ENCODE results near the gene ALOX12B. TPM values are rescaled to one million over a fixed set of nuclear protein-coding genes. Genes with fewer than 3 reads are reported as not detected.
A peak's percentile ranks its signal among the peaks of the same experiment; 100 is the strongest.

Gene ALOX12B
- total and polyA plus RNA-seq, 8 donors: 0.16 to 0.31 TPM; not detected in 6

GRCh38 chr17:8038954-8039610, 48.4 kb downstream of the ALOX12B start, which contains the start of gene ALOX15B:
Gene ALOX15B, plus strand, starts transcription at chr17:8039059. Its CDS starts 97 bp downstream, at chr17:8039156.
- Histone ChIP-seq H3K27me3 (peaks cover 0 to 5% (median 0%) of the 10 kb centered on the region in 4 donors), H3K27ac (no peak within 1 kb of the TSS), H3K4me1 (no peaks in the 10 kb centered on the region), H3K4me3 (no peak within 1 kb of the TSS), H3K9me3 (no peaks in the 10 kb centered on the region), H3K36me3 (no peaks in the 10 kb centered on the region)
- intact Hi-C loops (cut with DNase I): no loop called here
- ATAC-seq (peak in 2 of 4 donors; percentile 12 to 41), DNase-seq (no peak), FAIRE-seq (no peak)
- 20 to 26% methylated on average over 36 to 37 of the region's 37 CpGs for WGBS, 2 donors
- no peak for TF ChIP-seq CTCF (IDR thresholded peaks at IDR 0.05)

DNA sequence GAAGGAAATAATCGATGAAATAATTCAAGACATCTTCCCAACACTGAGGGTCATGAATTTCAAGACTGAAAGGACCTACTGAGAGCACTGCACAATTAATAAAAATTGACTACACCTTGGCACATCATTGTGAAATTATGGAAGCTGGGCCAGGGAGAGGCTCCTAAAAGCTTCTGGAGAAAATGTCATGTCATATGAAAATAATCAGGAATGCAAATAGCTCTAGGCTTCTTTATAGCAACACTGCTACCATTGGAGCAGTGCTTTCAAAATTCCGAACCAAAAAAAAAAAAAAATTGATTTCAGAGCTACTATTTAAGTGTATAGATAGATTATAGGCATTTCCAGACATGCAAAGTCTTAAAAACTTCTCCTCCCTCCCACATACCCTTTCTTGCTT, 55.1 kb downstream of the ALOX12B start:
- 74 to 81% methylated on average over 2 of the region's 2 CpGs for WGBS, 2 donors
- no peak overlapping the region for H3K27ac ChIP-seq
- H3K27me3 ChIP-seq: no peaks in the 10 kb centered on the region

GRCh38 chr17:8031950-8032349, 55.6 kb downstream of the ALOX12B start:
- 29 to 39% methylated on average over 1 of the region's 1 CpG for WGBS, 2 donors
- Histone ChIP-seq H3K27ac (no peak overlapping the region), H3K36me3 (no peaks in the 10 kb centered on the region), H3K4me1 (peaks cover 0 to 5% (median 3%) of the 10 kb centered on the region in 3 donors), H3K9me3 (no peaks in the 10 kb centered on the region), H3K27me3 (no peaks in the 10 kb centered on the region), H3K4me3 (no peak overlapping the region)
- DNase-seq (no peak), FAIRE-seq (no peak), ATAC-seq (peak in 1 of 4 donors; percentile 47)
- intact Hi-C loops (cut with DNase I): no loop called here
- no peak for TF ChIP-seq CTCF (IDR thresholded peaks at IDR 0.05)

More for the DNA sequence above, 55.1 kb downstream of the ALOX12B start:
- ATAC-seq (no peak), FAIRE-seq (no peak), DNase-seq (no peak)
- TF ChIP-seq CTCF (IDR thresholded peaks at IDR 0.05): no peak
- Histone ChIP-seq H3K4me1 (peaks cover 0 to 5% (median 3%) of the 10 kb centered on the region in 3 donors), H3K9me3 (no peaks in the 10 kb centered on the region), H3K36me3 (no peaks in the 10 kb centered on the region), H3K4me3 (no peak overlapping the region)
- intact Hi-C loops (cut with DNase I): no loop called here

DNA sequence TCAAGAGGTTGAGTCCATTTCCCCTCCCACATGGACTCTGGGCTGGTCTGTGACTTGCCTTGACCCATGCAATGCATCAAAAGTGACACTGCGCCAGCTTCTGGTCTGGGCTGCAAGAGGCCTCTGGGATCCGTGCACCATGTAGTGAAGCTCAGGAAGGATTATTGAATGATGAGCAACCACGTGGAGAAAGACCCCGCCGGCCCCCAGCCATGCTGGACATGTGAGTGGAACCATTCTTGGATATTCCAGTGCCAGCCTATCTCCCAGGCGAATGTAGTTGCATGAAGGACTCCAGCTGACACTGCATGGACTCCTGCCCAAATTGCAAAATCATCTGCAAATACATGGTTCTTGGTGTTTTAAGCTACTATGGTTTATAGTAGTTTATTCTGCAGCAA, 56.3 kb downstream of the ALOX12B start:
- H3K27ac ChIP-seq: no peak overlapping the region
- WGBS, 2 donors: 72 to 73% methylated on average over 6 of the region's 6 CpGs
- ATAC-seq: no peak
- intact Hi-C loops (cut with DNase I): no loop called here
- H3K4me1 ChIP-seq: peaks cover 0 to 5% (median 3%) of the 10 kb centered on the region in 3 donors
- H3K36me3 ChIP-seq: no peaks in the 10 kb centered on the region
- no peaks in the 10 kb centered on the region for H3K27me3 ChIP-seq
- TF ChIP-seq CTCF (IDR thresholded peaks at IDR 0.05): no peak
- H3K4me3 ChIP-seq: no peak overlapping the region
- DNase-seq: no peak
- FAIRE-seq: no peak
- no peaks in the 10 kb centered on the region for H3K9me3 ChIP-seq

- intact Hi-C loops (cut with DNase I): no loop called here
- no peak for TF ChIP-seq CTCF (IDR thresholded peaks at IDR 0.05)
- Histone ChIP-seq H3K4me1 (peaks cover 0 to 5% (median 3%) of the 10 kb centered on the region in 3 donors), H3K27me3 (no peaks in the 10 kb centered on the region), H3K27ac (no peak overlapping the region), H3K9me3 (no peaks in the 10 kb centered on the region), H3K36me3 (no peaks in the 10 kb centered on the region), H3K4me3 (no peak overlapping the region)
- ATAC-seq: no peak
- 55 to 72% methylated on average over 5 of the region's 5 CpGs for WGBS, 2 donors
- DNase-seq: no peak
- no peak for FAIRE-seq
Measured at GRCh38 chr17:8029121-8029520, 58.4 kb downstream of the ALOX12B start.

All from pancreas (tissue), 10 donors.